GM12872 (cell line): Measurements from ENCODE around the gene AP5S1.

Source experiments
- CTCF ChIP-seq: IDR thresholded peaks from 3 replicates; pipeline ENCODE4 v1.5.1; 2011; ENCODE audit warnings: low read depth, mild to moderate bottlenecking, low read length, moderate library complexity; ENCODE audit not compliant: insufficient read depth

Gene AP5S1

DNA sequence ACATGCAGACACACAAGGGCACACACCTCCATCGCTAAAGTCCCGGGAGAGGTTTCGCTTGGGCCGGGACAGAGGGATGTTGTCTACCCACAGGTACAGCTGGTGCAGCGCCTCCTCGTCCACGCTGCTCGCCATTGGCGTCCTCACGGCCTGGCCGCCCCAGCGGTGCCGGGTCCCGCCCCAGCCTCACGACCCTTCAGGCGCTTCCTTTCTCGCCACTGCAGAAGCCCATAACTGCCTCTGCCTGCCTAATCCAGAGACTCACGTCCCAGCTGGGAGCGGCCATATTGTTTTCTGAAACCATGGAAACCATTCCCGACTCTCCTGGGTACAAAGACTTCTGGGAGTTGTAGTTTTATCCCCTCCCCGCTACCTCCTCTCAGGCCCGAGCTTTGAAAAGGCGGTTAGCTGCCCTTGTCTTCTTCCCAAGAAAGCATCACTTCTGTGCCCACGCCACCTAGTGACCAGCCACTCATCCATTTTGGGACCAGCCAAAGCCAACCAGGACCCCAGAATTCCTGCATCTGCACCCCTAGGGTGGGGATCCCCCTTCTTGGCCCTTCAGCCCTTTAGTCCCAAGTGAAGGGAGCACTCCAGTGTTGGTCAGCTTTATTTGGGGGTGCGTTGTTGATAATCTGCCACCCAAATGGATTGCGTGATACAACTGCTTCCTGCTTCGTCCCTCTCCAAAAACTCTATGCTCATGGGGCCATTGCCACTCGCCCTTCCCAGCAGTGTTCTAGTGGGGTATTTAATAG is 39.0 kb upstream of the AP5S1 start, which contains the start of gene SPEF1:
Gene SPEF1, minus strand, starts transcription at position 296 of the 758 bp plus-strand sequence. Its CDS starts 161 bp downstream, at position 135.
- TF ChIP-seq CTCF: peak; percentile 36; the same call in 1 of the 3 replicates

DNA sequence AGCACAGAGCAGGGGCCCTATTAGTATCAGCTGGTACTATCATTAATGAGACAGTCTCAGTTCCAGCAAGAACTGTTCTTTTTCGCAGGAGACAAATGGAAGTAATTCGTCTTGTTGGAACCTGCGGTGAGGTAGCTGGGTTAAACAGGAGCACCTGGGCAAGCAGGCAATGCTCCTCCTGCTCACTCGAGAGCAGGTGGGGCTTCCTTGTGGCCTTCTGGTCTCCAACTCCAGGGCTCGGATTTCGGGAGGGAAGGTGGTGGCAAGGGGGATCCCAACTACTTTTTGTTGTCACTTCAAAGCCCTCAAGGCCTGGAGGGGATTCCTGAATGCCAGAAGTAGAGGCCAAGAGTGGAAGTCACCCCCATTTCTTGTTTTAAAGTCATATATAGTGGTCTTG is 37.8 kb upstream of the AP5S1 start:
- TF ChIP-seq CTCF: no peak

DNA sequence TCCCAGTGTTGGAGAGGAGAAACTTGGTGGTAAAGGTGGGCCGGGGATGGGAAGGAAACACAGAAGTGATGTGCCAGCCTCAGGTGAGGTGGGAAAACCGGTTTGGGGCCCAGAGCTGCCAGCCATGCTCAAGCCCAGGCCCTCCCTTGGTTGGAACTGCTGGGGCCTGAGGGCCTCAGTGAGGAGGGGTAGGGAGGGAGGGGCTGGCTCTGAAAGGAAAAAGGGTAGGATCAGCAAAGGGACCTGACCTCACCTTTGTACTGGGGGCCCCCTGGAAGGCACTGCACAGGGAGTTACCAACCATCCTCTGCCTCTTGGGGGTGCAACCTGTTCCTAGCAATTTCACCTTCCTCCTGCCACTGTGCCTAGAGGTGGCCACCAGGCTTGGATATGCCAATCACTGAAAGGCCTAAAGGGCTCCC is 37.3 kb upstream of the AP5S1 start:
- TF ChIP-seq CTCF: no peak

- TF ChIP-seq CTCF: no peak
Measured at GRCh38 chr20:3783511-3784195, 36.7 kb upstream of the AP5S1 start.

- TF ChIP-seq CTCF: no peak
Measured at GRCh38 chr20:3784216-3784853, 36.0 kb upstream of the AP5S1 start.

- no peak for TF ChIP-seq CTCF
Measured at GRCh38 chr20:3784863-3785239, 35.5 kb upstream of the AP5S1 start.

GRCh38 chr20:3785240-3786125 is 34.9 kb upstream of the AP5S1 start:
- TF ChIP-seq CTCF: no peak
